GM12878 (cell line): Measurements from ENCODE around the gene YIF1B. TPM values are rescaled to one million over a fixed set of nuclear protein-coding genes. Genes with fewer than 3 reads are reported as not detected.

ENCODE experiments used
- HCFC1 ChIP-seq: fragments of 150-350 bp; IDR thresholded peaks from 2 replicates; pipeline ENCODE4 v1.6.1; 2014; ENCODE audit warnings: low read length
- RFX5 ChIP-seq: IDR thresholded peaks from 2 replicates; pipeline ENCODE4 v1.6.1; 2011; ENCODE audit warnings: low read depth, low read length, improper control_type of control experiment
- SIX5 ChIP-seq: IDR thresholded peaks from 2 replicates; pipeline ENCODE4 v1.6.1; 2011; ENCODE audit warnings: mild to moderate bottlenecking, low read depth, low read length, moderate library complexity; ENCODE audit not compliant: severe bottlenecking
- SREBF2 ChIP-seq: IDR thresholded peaks from 2 replicates; pipeline ENCODE4 v1.6.1; 2012; ENCODE audit warnings: mild to moderate bottlenecking, low read length
- polyA plus RNA-seq, 11 experiments: library from polyadenylated mRNA; depleted of rRNA in 4 of 11; unstranded in 6 of 11; stranded (reverse) in 5 of 11; fragments of >200 nt; fragmentation: Nextera tagmentation in 4 of 11; fragmentation: Illumina TruSeq in 1 of 11; extraction: Ambion mirVana in 4 of 11; extraction: Trizol in 1 of 11; gene quantifications; 1 replicate in 1 of 11; 2 replicates in 10 of 11; pipeline versions ENCODE4 v1.2.1 to v1.2.3, GENCODE V29; 2011 to 2016; ENCODE audit warnings: inconsistent platforms in 2 of 11, missing spikeins in 2 of 11, low read depth in 1 of 11
- total RNA-seq, 4 experiments: library from RNA; depleted of rRNA in 3 of 4; stranded (reverse); fragments of >200 nt in 3 of 4; fragmentation: Illumina TruSeq in 1 of 4; extraction: Trizol in 1 of 4; gene quantifications; 2 replicates each; pipeline versions ENCODE4 v1.2.1 to v1.2.3, GENCODE V29; 2013 to 2021
- TF ChIP-seq, protein P1 (sequence below): fragments of 450-650 bp; IDR thresholded peaks from 2 replicates; pipeline ENCODE4 v1.6.1; 2018; ENCODE audit warnings: mild to moderate bottlenecking, low read depth, moderate library complexity; ENCODE audit not compliant: partially characterized antibody
- TF ChIP-seq, protein P2 (sequence below): fragments of 450-650 bp; formaldehyde crosslinking; IDR thresholded peaks from 2 replicates; pipeline ENCODE4 v1.5.0; 2022; ENCODE audit warnings: mild to moderate bottlenecking, missing genetic modification characterization
- TF ChIP-seq, protein P3 (sequence below): fragments of 450-650 bp; IDR thresholded peaks from 2 replicates; pipeline ENCODE4 v1.6.1; 2014; ENCODE audit warnings: mild to moderate bottlenecking
- TF ChIP-seq, protein P4 (sequence below), 3 experiments: IDR thresholded peaks in 2 of 3; conservative IDR thresholded peaks in 1 of 3; 2 replicates each; pipeline ENCODE4 v1.5.1; 2011; ENCODE audit warnings: low read depth in 3 of 3, low read length in 3 of 3, mild to moderate bottlenecking in 3 of 3, control low read depth in 2 of 3, moderate library complexity in 2 of 3, inconsistent platforms in 1 of 3, mixed read lengths in 1 of 3; ENCODE audit not compliant: control insufficient read depth in 2 of 3, insufficient read depth in 1 of 3; ENCODE audit errors: extremely low read depth in 1 of 3
- TF ChIP-seq, protein P5 (sequence below): IDR thresholded peaks from 2 replicates; pipeline ENCODE4 v1.6.1; 2012; ENCODE audit warnings: low read length, inconsistent platforms

YIF1B gene
- total and polyA plus RNA-seq, 10 of the 15 experiments (the other 5 are each of a cell fraction or from before 2014, with no cell fraction given) = 1.3 to 106 (median 53.5) TPM

DNA sequence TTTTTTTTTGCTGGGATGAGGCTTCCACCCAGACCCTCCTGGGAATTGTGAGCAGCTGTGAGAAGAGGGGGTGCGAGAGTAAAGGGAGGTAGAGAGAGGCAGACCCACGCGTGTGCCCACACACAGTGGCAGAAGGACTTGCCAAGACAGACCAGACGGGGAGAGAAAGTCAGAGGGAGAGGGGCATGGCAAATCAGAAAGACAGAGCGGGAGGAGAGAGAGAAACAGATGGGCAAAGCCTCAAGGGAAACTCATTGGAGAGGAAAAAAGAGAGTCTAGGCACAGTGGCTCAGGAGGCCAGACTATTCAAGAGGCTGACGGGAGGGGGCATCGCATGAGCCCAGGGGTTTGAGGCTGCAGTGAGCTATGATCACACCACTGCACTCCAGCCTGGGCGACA lies 36.9 kb upstream of the YIF1B start (continued):
- TF ChIP-seq, protein P1, sequence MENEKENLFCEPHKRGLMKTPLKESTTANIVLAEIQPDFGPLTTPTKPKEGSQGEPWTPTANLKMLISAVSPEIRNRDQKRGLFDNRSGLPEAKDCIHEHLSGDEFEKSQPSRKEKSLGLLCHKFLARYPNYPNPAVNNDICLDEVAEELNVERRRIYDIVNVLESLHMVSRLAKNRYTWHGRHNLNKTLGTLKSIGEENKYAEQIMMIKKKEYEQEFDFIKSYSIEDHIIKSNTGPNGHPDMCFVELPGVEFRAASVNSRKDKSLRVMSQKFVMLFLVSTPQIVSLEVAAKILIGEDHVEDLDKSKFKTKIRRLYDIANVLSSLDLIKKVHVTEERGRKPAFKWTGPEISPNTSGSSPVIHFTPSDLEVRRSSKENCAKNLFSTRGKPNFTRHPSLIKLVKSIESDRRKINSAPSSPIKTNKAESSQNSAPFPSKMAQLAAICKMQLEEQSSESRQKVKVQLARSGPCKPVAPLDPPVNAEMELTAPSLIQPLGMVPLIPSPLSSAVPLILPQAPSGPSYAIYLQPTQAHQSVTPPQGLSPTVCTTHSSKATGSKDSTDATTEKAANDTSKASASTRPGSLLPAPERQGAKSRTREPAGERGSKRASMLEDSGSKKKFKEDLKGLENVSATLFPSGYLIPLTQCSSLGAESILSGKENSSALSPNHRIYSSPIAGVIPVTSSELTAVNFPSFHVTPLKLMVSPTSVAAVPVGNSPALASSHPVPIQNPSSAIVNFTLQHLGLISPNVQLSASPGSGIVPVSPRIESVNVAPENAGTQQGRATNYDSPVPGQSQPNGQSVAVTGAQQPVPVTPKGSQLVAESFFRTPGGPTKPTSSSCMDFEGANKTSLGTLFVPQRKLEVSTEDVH = no peak
- TF ChIP-seq, protein P2, sequence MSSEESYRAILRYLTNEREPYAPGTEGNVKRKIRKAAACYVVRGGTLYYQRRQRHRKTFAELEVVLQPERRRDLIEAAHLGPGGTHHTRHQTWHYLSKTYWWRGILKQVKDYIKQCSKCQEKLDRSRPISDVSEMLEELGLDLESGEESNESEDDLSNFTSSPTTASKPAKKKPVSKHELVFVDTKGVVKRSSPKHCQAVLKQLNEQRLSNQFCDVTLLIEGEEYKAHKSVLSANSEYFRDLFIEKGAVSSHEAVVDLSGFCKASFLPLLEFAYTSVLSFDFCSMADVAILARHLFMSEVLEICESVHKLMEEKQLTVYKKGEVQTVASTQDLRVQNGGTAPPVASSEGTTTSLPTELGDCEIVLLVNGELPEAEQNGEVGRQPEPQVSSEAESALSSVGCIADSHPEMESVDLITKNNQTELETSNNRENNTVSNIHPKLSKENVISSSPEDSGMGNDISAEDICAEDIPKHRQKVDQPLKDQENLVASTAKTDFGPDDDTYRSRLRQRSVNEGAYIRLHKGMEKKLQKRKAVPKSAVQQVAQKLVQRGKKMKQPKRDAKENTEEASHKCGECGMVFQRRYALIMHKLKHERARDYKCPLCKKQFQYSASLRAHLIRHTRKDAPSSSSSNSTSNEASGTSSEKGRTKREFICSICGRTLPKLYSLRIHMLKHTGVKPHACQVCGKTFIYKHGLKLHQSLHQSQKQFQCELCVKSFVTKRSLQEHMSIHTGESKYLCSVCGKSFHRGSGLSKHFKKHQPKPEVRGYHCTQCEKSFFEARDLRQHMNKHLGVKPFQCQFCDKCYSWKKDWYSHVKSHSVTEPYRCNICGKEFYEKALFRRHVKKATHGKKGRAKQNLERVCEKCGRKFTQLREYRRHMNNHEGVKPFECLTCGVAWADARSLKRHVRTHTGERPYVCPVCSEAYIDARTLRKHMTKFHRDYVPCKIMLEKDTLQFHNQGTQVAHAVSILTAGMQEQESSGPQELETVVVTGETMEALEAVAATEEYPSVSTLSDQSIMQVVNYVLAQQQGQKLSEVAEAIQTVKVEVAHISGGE (CRISPR knock-in tag) = no peak
- TF ChIP-seq SIX5 = no peak
- TF ChIP-seq, protein P3, sequence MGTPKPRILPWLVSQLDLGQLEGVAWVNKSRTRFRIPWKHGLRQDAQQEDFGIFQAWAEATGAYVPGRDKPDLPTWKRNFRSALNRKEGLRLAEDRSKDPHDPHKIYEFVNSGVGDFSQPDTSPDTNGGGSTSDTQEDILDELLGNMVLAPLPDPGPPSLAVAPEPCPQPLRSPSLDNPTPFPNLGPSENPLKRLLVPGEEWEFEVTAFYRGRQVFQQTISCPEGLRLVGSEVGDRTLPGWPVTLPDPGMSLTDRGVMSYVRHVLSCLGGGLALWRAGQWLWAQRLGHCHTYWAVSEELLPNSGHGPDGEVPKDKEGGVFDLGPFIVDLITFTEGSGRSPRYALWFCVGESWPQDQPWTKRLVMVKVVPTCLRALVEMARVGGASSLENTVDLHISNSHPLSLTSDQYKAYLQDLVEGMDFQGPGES = no peak
- TF ChIP-seq HCFC1 = no peak
- TF ChIP-seq, protein P4, sequence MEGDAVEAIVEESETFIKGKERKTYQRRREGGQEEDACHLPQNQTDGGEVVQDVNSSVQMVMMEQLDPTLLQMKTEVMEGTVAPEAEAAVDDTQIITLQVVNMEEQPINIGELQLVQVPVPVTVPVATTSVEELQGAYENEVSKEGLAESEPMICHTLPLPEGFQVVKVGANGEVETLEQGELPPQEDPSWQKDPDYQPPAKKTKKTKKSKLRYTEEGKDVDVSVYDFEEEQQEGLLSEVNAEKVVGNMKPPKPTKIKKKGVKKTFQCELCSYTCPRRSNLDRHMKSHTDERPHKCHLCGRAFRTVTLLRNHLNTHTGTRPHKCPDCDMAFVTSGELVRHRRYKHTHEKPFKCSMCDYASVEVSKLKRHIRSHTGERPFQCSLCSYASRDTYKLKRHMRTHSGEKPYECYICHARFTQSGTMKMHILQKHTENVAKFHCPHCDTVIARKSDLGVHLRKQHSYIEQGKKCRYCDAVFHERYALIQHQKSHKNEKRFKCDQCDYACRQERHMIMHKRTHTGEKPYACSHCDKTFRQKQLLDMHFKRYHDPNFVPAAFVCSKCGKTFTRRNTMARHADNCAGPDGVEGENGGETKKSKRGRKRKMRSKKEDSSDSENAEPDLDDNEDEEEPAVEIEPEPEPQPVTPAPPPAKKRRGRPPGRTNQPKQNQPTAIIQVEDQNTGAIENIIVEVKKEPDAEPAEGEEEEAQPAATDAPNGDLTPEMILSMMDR (IDR thresholded peaks at IDR 0.05 in 2 of 3, conservative IDR thresholded peaks at IDR 0.05 in 1 of 3; ENCODE audit: control insufficient read depth in 2 of 3, extremely low read depth in 1 of 3, insufficient read depth in 1 of 3, low read depth in 3 of 3, low read length in 3 of 3) = no peak
- TF ChIP-seq SREBF2 = no peak
- no peak for TF ChIP-seq RFX5
- TF ChIP-seq, protein P5, sequence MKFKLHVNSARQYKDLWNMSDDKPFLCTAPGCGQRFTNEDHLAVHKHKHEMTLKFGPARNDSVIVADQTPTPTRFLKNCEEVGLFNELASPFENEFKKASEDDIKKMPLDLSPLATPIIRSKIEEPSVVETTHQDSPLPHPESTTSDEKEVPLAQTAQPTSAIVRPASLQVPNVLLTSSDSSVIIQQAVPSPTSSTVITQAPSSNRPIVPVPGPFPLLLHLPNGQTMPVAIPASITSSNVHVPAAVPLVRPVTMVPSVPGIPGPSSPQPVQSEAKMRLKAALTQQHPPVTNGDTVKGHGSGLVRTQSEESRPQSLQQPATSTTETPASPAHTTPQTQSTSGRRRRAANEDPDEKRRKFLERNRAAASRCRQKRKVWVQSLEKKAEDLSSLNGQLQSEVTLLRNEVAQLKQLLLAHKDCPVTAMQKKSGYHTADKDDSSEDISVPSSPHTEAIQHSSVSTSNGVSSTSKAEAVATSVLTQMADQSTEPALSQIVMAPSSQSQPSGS = no peak
